Upper lobe of right lung (tissue), 1 donor: ENCODE data around the gene PRIMPOL. TPM values are rescaled to one million over a fixed set of nuclear protein-coding genes. Genes with fewer than 3 reads are reported as not detected.

Experiments used
- ATAC-seq: fragments of 200-7000 bp; cut with Tn5 transposase; one replicate; pipeline ENCODE4 v1.9.1; 2020; ENCODE audit warnings: mild to moderate bottlenecking, moderate library complexity
- DNase-seq: peaks from one replicate; pipeline ENCODE4 v3.0.0-alpha.2; 2020
- H3K27ac ChIP-seq: fragments of 200-600 bp; one replicate; pipeline ENCODE4 v1.8.0; 2022
- H3K27me3 ChIP-seq: fragments of 200-600 bp; one replicate; pipeline ENCODE4 v1.8.0; 2022; ENCODE audit warnings: mild to moderate bottlenecking
- H3K36me3 ChIP-seq: fragments of 200-600 bp; one replicate; pipeline ENCODE4 v1.8.0; 2022
- H3K4me1 ChIP-seq: fragments of 200-600 bp; one replicate; pipeline ENCODE4 v1.8.0; 2022
- H3K4me3 ChIP-seq: fragments of 200-600 bp; one replicate; pipeline ENCODE4 v1.8.0; 2022; ENCODE audit warnings: mild to moderate bottlenecking
- H3K9me3 ChIP-seq: fragments of 200-600 bp; one replicate; pipeline ENCODE4 v1.8.0; 2022
- CTCF ChIP-seq: fragments of 200-600 bp; IDR thresholded peaks from one replicate; pipeline ENCODE4 v1.8.0; 2022; ENCODE audit warnings: antibody characterized with exemption
- intact Hi-C: fragments of 100-400 bp; cut with DNase I; formaldehyde crosslinking; loops from one replicate; pipeline ENCODE4 v1.11.0; 2022
- total RNA-seq: library from RNA; stranded (reverse); fragmentation: NEBNext Ultra II Directional; extraction: Animal tissue kit (Norgen Biotek cat#: 25700); gene quantifications from one replicate; pipeline ENCODE4 v1.2.1, GENCODE V29; 2021
- donor health status: DM: no; HTN: yes; CAD: no; lungs with severe emphysema.

PRIMPOL gene
- total RNA-seq, 1 donor from 2014 or later, result 14.4 TPM

GRCh38 chr4:184660978-184661377, 11.4 kb downstream of the PRIMPOL start:
- no peak for TF ChIP-seq CTCF
- H3K27me3 ChIP-seq, result no peaks in the 10 kb centered on the region
- no peak overlapping the region for H3K27ac ChIP-seq
- no peak overlapping the region for H3K4me3 ChIP-seq
- no peak for ATAC-seq
- H3K9me3 ChIP-seq, result no peaks in the 10 kb centered on the region
- DNase-seq, result no peak
- intact Hi-C loops, result no loop called here
- peaks cover 7% of the 10 kb centered on the region for H3K36me3 ChIP-seq
- H3K4me1 ChIP-seq, result no peaks in the 10 kb centered on the region

- TF ChIP-seq CTCF, result no peak
- DNase-seq (no peak), ATAC-seq (no peak)
- Histone ChIP-seq H3K4me3 (no peak overlapping the region), H3K27me3 (no peaks in the 10 kb centered on the region), H3K27ac (no peak overlapping the region), H3K9me3 (no peaks in the 10 kb centered on the region), H3K4me1 (no peaks in the 10 kb centered on the region), H3K36me3 (peaks cover 14% of the 10 kb centered on the region)
- intact Hi-C loops, result no loop called here
Measured at GRCh38 chr4:184662236-184662635, 12.7 kb downstream of the PRIMPOL start.

- no peak for TF ChIP-seq CTCF
- DNase-seq (no peak), ATAC-seq (peak; percentile 82)
- H3K9me3 ChIP-seq, result no peaks in the 10 kb centered on the region
- H3K4me3 ChIP-seq, result no peak overlapping the region
- peaks cover 6% of the 10 kb centered on the region for H3K4me1 ChIP-seq
- no peak overlapping the region for H3K27ac ChIP-seq
- peaks cover 23% of the 10 kb centered on the region for H3K36me3 ChIP-seq
- H3K27me3 ChIP-seq, result no peaks in the 10 kb centered on the region
- intact Hi-C loops, result no loop called here
Measured at GRCh38 chr4:184664445-184665210, 15.1 kb downstream of the PRIMPOL start.

GRCh38 chr4:184666670-184667069, 17.1 kb downstream of the PRIMPOL start:
- intact Hi-C loops, result no loop called here
- DNase-seq, result no peak

GRCh38 chr4:184668096-184668495, 18.6 kb downstream of the PRIMPOL start:
- no peaks in the 10 kb centered on the region for H3K27me3 ChIP-seq
- no peaks in the 10 kb centered on the region for H3K9me3 ChIP-seq
- no peak for TF ChIP-seq CTCF
- no peak overlapping the region for H3K27ac ChIP-seq
- peaks cover 6% of the 10 kb centered on the region for H3K4me1 ChIP-seq
- ATAC-seq (no peak), DNase-seq (no peak)
- intact Hi-C loops, result no loop called here
- peaks cover 28% of the 10 kb centered on the region for H3K36me3 ChIP-seq
- no peak overlapping the region for H3K4me3 ChIP-seq

More at GRCh38 chr4:184666670-184667069, 17.1 kb downstream of the PRIMPOL start:
- Histone ChIP-seq H3K27me3 (no peaks in the 10 kb centered on the region), H3K27ac (no peak overlapping the region), H3K4me3 (no peak overlapping the region), H3K4me1 (peaks cover 6% of the 10 kb centered on the region), H3K9me3 (no peaks in the 10 kb centered on the region), H3K36me3 (peaks cover 18% of the 10 kb centered on the region)
- no peak for TF ChIP-seq CTCF
- no peak for ATAC-seq
